Activated effector memory CD4-positive, alpha-beta T cell treated with Interleukin-2 at 50 U/mL for 16 hours (primary cell): Measurements from ENCODE around the gene PRRC2A.
A peak's percentile ranks its signal among the peaks of the same experiment; 100 is the strongest.

Experiments
- DNase-seq: peaks from one replicate; pipeline ENCODE4 v3.0.0-alpha.2; 2020

PRRC2A gene

GRCh38 chr6:31654574-31655348 lies 34.2 kb downstream of the PRRC2A start:
- no peak for DNase-seq

- no peak for DNase-seq
Observed at GRCh38 chr6:31655349-31656237, 35.1 kb downstream of the PRRC2A start, which contains the start of gene APOM. APOM (plus strand) TSS chr6:31655894; CDS start chr6:31655967, 73 bp downstream.

- no peak for DNase-seq
Observed at GRCh38 chr6:31657406-31658157, 37.1 kb downstream of the PRRC2A start.

- DNase-seq = no peak
Observed at GRCh38 chr6:31658158-31658688, 37.7 kb downstream of the PRRC2A start.

DNA sequence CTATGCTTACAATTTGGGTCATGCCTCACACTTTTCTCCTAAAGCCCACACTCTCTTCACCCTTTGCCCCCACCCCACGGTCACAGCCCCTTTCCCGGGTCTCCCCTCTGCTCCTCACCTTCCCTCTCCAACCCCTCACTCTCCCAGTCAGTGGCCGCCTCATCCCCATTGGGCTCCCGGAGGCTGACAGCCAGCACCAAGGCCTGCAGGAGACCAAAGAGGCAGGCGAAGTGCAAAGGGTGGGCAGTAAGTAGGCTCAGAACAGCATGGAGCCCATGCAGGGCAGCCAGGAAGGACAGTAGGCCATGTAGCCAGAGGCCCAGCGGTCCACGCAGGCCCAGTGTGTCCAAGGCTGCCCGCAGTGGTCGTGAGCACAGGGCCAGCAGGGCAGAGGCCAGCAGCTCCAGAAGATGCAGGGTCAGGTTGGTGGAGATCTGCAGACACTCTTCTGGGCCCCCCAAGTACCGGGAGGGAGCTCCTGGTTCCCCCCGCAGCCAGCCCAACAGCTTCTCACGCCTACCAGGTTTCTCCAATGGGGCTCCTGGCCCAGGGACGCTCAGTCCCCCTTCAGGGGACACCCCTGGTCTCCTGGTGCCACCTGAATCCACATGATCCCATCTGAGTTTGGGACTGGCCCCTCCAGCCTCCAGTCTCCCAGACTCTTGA lies 38.6 kb downstream of the PRRC2A start:
- no peak for DNase-seq

- DNase-seq = no peak
Observed at GRCh38 chr6:31659649-31660380, 39.3 kb downstream of the PRRC2A start.

- DNase-seq = peak; percentile 62
Observed at GRCh38 chr6:31660381-31661261, 40.1 kb downstream of the PRRC2A start, which contains the start of gene C6orf47. C6orf47 (minus strand) TSS chr6:31660778; CDS start chr6:31659947, 831 bp downstream.

DNA sequence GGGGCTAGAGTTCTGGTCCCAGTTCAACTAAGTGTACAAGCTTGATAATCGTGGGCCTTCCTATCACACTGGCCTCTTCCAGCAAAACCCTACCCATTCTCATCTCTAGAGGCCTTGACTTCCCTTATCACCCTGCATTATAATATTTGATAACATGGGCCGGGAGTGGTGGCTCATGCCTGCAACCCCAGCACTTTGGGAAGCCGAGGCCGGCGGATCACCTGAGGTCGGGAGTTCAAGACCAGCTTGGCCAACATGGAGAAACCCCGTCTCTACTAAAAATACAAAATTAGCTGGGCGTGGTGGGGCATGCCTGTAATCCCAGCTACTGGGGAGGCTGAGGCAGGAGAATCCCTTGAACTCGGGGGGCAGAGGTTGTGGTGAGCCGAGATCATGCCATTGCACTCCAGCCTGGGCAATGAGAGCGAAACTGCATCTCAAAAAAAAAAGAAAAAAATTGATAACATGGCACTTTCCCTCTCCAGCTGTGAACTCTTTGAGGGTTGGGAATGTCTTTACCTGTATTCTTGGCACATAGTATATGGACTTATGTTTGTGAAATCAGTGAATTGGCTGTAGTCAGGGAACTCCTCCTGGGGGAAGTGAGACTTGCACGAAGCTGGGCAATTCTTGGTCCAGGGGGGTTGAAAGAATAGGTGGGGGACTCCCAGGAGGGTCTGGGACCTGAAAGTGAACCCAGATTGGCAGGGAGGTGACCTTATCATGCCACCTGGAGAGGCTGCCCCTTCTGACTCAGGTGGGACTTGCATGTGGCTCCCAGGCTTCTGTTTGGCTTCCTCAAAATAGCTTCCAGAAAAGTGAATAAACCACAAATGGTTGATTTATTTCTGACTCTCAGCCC lies 41.0 kb downstream of the PRRC2A start:
- DNase-seq = no peak

DNA sequence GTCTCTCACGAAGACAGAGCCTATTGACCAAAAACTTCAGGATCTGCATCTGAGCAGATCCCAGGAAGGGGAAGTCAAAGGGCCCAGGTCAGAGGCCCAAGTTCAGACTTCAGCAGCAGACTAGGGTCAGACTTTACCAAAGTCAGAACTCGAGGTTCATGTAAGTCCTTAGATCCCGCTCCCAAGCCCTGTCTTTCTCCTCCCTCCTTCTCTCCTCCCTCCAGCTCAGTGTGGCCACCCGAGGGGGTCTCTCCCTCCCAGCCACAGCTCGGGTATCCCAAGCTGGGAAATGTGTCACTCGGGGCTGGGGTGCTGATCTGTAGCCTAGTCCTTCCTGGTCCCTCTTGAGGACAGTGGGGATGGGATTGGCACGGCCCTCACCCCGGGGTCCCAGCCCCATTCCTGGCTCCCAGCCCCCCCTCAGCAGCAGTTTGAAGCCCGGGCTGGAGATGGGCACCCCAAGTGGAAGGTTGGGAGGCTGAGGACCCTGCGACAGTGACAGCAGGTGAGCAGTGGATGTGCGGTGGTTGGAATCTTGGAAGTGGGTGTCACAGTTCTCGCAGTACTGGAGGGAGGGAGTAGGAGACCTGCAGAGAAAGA lies 41.7 kb downstream of the PRRC2A start:
- no peak for DNase-seq

- no peak for DNase-seq
Observed at GRCh38 chr6:31663126-31663960, 42.8 kb downstream of the PRRC2A start.

- no peak for DNase-seq
Observed at GRCh38 chr6:31663961-31664789, 43.7 kb downstream of the PRRC2A start.

GRCh38 chr6:31664790-31665500 lies 44.4 kb downstream of the PRRC2A start, which contains the start of gene GPANK1:
GPANK1 (minus strand) TSS chr6:31664997; CDS start chr6:31664478, 519 bp downstream.
- DNase-seq = peak; percentile 83

DNA sequence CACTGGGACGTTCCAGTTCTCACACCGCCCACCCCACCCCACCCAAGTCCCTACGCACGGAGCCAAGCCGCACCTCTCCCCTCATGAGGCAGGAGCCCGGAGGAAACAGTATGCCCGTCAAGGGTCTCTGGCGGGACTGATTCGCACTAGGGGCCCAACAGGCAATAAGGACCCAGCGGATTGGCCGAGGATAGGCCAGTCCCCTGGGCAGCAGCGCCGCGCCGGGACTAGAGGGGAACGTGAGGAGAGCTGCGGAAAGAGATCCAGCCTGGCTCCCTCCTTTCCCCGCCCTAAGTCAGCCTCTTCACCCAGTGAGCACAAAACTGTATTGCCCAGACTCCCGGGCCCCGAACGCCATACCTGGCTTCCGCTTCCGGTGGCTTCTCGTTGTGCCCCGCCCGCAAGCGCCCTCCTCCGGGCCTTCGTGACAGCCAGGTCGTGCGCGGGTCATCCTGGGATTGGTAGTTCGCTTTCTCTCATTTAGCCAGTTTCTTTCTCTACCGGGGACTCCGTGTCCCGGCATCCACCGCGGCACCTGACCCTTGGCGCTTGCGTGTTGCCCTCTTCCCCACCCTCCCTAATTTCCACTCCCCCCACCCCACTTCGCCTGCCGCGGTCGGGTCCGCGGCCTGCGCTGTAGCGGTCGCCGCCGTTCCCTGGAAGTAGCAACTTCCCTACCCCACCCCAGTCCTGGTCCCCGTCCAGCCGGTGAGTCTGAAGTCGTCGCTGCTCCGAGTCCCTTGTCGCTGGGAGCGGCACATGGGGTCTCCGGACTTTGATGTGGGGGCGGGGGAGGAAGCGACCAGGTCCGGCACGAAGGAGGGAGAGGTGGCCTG lies 45.2 kb downstream of the PRRC2A start, which contains the start of gene CSNK2B:
CSNK2B (plus strand) TSS at position 580 of the 836 bp plus-strand sequence. CDS start 752 bp downstream, outside the sequence.
- DNase-seq = peak; percentile 98

DNA sequence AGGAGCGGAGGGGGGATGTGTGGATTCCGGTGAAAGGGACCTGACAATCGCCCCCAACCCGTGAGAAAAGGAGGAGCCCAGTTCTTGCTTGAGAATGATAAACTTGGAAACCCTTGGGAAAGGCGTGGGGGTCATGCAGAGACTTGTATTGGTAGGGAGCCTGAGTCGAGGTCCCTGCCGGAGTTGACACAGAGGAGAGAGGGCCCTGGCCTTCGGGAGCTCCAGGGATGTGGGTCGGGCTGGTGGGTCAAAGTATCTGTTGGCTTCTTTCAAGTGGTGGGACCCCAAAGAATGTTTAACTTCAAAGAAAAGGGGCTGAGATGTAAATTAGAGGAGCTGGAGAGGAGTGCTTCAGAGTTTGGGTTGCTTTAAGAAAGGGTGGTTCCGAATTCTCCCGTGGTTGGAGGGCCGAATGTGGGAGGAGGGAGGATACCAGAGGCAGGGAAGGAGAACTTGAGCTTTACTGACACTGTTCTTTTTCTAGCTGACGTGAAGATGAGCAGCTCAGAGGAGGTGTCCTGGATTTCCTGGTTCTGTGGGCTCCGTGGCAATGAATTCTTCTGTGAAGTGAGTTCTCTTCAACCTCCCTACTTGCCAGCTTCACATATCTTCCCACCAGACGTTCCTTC lies 45.9 kb downstream of the PRRC2A start:
- no peak for DNase-seq

GRCh38 chr6:31669676-31670075 lies 49.2 kb downstream of the PRRC2A start, which contains the start of gene LY6G5B:
LY6G5B (plus strand) TSS chr6:31669976; CDS start chr6:31670951, 975 bp downstream.
- DNase-seq = no peak
